C4-2B (cell line): Measurements from ENCODE around the gene CCKAR.

Experiments
- CTCF ChIP-seq: fragments of 450-650 bp; conservative IDR thresholded peaks from 2 replicates; pipeline ENCODE4 v1.5.1; 2017; ENCODE audit warnings: mild to moderate bottlenecking
- ZFX ChIP-seq: fragments of 450-650 bp; IDR thresholded peaks from 2 replicates; pipeline ENCODE4 v1.6.1; 2017

GRCh38 chr4:26459054-26459755 is 31.1 kb downstream of the CCKAR start:
- TF ChIP-seq CTCF: peak; percentile 76
- TF ChIP-seq ZFX: no peak
